ENCODE data around the gene PSME3IP1. TPM values are rescaled to one million over a fixed set of nuclear protein-coding genes. Genes with fewer than 3 reads are reported as not detected.

The PSME3IP1 gene
- total and polyA plus RNA-seq, 2 experiments from 2014 or later = 64.2 to 73.2 TPM

GRCh38 chr16:57226701-57227621 lies 41.1 kb upstream of the PSME3IP1 start:
- H3K36me3 ChIP-seq (replicated peaks; ENCODE audit: insufficient read depth, low read depth) = peaks cover 12% of the 10 kb centered on the region
- no peaks in the 10 kb centered on the region for H3K4me1 ChIP-seq (ENCODE audit: insufficient read depth)
- no peak overlapping the region for H3K27ac ChIP-seq
- no peak for TF ChIP-seq EZH2phosphoT487 (IDR thresholded peaks at IDR 0.05; ENCODE audit: low read depth, severe bottlenecking, unreplicated experiment)
- no peak for TF ChIP-seq CTCF (IDR thresholded peaks at IDR 0.05; ENCODE audit: poor library complexity)
- no peaks in the 10 kb centered on the region for H3K9me2 ChIP-seq (replicated peaks; ENCODE audit: insufficient read depth)
- no peak for DNase-seq (ENCODE audit: low spot score)
- no peak overlapping the region for H2AFZ ChIP-seq
- no peak overlapping the region for H3K4me3 ChIP-seq
- peaks cover 5% of the 10 kb centered on the region for H3K79me2 ChIP-seq
- WGBS (ENCODE audit: low lambda C conversion rate, missing lambda C conversion rate) = 74% methylated on average over 4 of the region's 4 CpGs
- H4K20me1 ChIP-seq (ENCODE audit: insufficient read depth, poor library complexity, severe bottlenecking) = no peaks in the 10 kb centered on the region
- no peak overlapping the region for H3K4me2 ChIP-seq
- no peaks in the 10 kb centered on the region for H3K9me3 ChIP-seq (ENCODE audit: low read depth)
- no peaks in the 10 kb centered on the region for H3K27me3 ChIP-seq

GRCh38 chr16:57225978-57226377 lies 40.1 kb upstream of the PSME3IP1 start:
- Histone ChIP-seq H3K4me1 (ENCODE audit: insufficient read depth) (no peaks in the 10 kb centered on the region), H3K4me2 (no peak overlapping the region), H4K20me1 (ENCODE audit: insufficient read depth, poor library complexity, severe bottlenecking) (no peaks in the 10 kb centered on the region), H3K4me3 (no peak overlapping the region), H3K27ac (no peak overlapping the region), H3K9me3 (ENCODE audit: low read depth) (no peaks in the 10 kb centered on the region), H3K79me2 (peaks cover 5% of the 10 kb centered on the region), H3K9me2 (replicated peaks; ENCODE audit: insufficient read depth) (no peaks in the 10 kb centered on the region), H3K27me3 (no peaks in the 10 kb centered on the region), H3K36me3 (replicated peaks; ENCODE audit: insufficient read depth, low read depth) (peaks cover 12% of the 10 kb centered on the region), H2AFZ (no peak overlapping the region)
- DNase-seq (ENCODE audit: low spot score) = no peak
- TF ChIP-seq EZH2phosphoT487 (IDR thresholded peaks at IDR 0.05; ENCODE audit: low read depth, severe bottlenecking, unreplicated experiment) (no peak), EZH2 (IDR thresholded peaks at IDR 0.05; ENCODE audit: borderline replicate concordance) (no peak), CTCF (IDR thresholded peaks at IDR 0.05; ENCODE audit: poor library complexity) (no peak)
- WGBS (ENCODE audit: low lambda C conversion rate, missing lambda C conversion rate) = 93% methylated on average over 7 of the region's 7 CpGs

- Histone ChIP-seq H3K36me3 (replicated peaks; ENCODE audit: insufficient read depth, low read depth) (peaks cover 6% of the 10 kb centered on the region), H3K9me3 (ENCODE audit: low read depth) (no peaks in the 10 kb centered on the region), H3K4me3 (no peak overlapping the region), H4K20me1 (ENCODE audit: insufficient read depth, poor library complexity, severe bottlenecking) (no peaks in the 10 kb centered on the region), H2AFZ (no peak overlapping the region), H3K79me2 (peaks cover 5% of the 10 kb centered on the region), H3K27ac (no peak overlapping the region), H3K27me3 (no peaks in the 10 kb centered on the region), H3K9me2 (replicated peaks; ENCODE audit: insufficient read depth) (no peaks in the 10 kb centered on the region), H3K4me1 (ENCODE audit: insufficient read depth) (no peaks in the 10 kb centered on the region), H3K4me2 (no peak overlapping the region)
- 97% methylated on average over 6 of the region's 6 CpGs for WGBS (ENCODE audit: low lambda C conversion rate, missing lambda C conversion rate)
- TF ChIP-seq CTCF (IDR thresholded peaks at IDR 0.05; ENCODE audit: poor library complexity) = no peak
- no peak for DNase-seq (ENCODE audit: low spot score)
Observed at GRCh38 chr16:57224651-57225335, 39.0 kb upstream of the PSME3IP1 start.
